Measurements from ENCODE around the gene HPCAL1.

HPCAL1 gene

DNA sequence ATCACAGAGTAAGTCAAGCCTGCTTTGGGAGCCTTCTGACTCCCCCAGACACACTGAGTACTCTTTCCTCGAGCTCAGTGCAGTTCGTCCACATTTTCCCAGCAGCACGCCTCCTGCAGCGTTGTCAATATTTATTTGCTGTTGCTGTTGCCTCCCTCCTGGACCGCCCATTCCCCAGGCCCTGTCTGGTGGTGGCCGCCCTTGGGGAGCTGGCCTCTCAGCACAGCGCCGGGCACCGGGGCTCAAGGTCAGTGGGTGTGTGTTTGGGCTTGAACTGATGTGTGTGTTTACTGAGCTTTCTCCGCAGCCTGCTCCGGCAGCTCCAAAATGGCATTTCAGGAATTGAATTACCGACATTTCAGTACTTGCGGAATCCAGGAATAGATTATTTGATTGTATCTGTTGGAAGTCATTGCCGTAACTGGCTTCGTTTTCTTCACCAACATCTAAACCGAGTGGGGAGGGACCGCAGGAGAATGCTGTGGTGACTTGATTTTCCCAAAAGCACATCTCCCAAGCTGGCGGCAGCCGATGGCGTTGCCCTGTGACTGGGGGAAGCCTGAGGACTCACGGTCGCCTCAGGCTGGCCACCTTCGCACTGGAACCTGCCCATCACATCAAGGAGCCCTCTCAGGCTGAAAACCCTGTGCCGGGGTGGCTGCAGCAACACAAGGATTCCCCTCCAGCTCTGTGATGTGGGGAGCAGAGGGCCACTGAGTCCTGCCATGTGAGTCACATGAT lies 66.0 kb downstream of the HPCAL1 start:
- H3K9me3 ChIP-seq (ENCODE audit: control insufficient read depth, insufficient read depth, low read length): no peaks in the 10 kb centered on the region
- H3K36me3 ChIP-seq (ENCODE audit: insufficient read depth, low read length): no peaks in the 10 kb centered on the region
- H3K4me1 ChIP-seq (ENCODE audit: insufficient read depth, low read length): peaks cover 2% of the 10 kb centered on the region; the same call in 1 of the 2 replicates
- H3K9ac ChIP-seq (ENCODE audit: low read depth, low read length): no peak overlapping the region

GRCh38 chr2:10369269-10370255 lies 66.9 kb downstream of the HPCAL1 start:
- no peaks in the 10 kb centered on the region for H3K36me3 ChIP-seq (ENCODE audit: insufficient read depth, low read length)
- H3K9ac ChIP-seq (ENCODE audit: low read depth, low read length): no peak overlapping the region
- H3K4me1 ChIP-seq (ENCODE audit: insufficient read depth, low read length): no peaks in the 10 kb centered on the region
- no peaks in the 10 kb centered on the region for H3K9me3 ChIP-seq (ENCODE audit: control insufficient read depth, insufficient read depth, low read length)

GRCh38 chr2:10370390-10370789 lies 67.7 kb downstream of the HPCAL1 start:
- Histone ChIP-seq H3K36me3 (ENCODE audit: insufficient read depth, low read length) (no peaks in the 10 kb centered on the region), H3K4me1 (ENCODE audit: insufficient read depth, low read length) (peaks cover 3% of the 10 kb centered on the region), H3K9ac (ENCODE audit: low read depth, low read length) (no peak overlapping the region), H3K9me3 (ENCODE audit: control insufficient read depth, insufficient read depth, low read length) (no peaks in the 10 kb centered on the region)

DNA sequence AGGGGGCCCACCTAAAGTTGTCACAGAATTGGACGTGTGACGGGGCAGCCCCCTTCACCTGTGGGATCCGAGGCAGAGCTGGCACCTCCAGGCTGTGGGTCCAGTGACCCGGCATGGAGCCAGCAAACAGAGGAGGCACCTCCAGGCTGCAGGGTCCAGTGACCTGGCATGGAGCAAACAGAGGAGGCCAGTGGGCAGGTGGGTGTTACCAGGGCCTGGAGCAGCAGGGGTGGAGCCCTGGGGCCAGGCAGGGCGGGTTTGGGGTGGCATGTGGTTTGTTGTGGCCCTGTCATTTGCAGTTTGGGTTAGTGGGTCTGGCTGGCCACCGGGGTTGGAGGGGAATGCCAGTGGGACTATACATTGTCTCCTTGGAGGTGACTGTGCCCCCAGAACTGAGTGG lies 68.2 kb downstream of the HPCAL1 start:
- Histone ChIP-seq H3K9me3 (ENCODE audit: control insufficient read depth, insufficient read depth, low read length) (no peaks in the 10 kb centered on the region), H3K9ac (ENCODE audit: low read depth, low read length) (no peak overlapping the region), H3K4me1 (ENCODE audit: insufficient read depth, low read length) (peaks cover 8% of the 10 kb centered on the region), H3K36me3 (ENCODE audit: insufficient read depth, low read length) (no peaks in the 10 kb centered on the region)

DNA sequence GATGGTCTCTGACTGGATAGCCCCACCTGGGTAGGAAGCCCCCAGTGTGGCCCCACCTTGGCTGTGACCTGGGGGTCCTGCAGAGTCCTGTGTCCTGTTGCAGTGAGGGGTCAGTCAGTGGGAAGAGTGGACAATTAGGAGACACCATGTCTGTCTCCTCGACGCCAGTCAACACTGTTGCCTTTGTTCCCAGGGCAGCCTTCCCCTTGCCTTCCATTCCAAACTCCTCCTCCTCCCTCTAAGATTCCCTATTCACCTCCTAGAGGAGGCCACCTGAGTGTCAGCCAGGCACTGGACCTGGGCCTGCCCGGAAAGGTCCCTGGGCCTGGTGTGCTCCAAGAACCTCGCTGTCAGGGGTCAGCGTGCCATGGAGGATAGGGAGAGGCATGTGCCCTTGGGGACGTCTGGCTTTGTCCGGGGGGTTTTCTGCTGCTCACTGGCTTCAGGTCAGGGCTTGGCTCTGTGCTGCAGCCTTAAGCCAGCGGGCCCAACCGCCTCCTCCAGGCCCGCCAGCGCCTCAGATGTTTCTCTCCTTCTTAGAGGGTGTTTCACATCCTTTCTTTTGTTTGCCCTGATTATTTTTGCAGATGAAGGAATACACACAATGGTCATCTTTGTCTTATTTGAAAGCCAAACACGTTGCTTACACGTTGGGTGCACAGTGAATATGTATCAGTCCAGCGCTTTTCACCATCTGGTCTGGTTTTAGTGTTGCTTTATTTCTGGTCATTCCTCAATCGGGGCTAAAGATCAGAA lies 68.9 kb downstream of the HPCAL1 start:
- no peaks in the 10 kb centered on the region for H3K36me3 ChIP-seq (ENCODE audit: insufficient read depth, low read length)
- H3K4me1 ChIP-seq (ENCODE audit: insufficient read depth, low read length): peaks cover 9% of the 10 kb centered on the region
- H3K9ac ChIP-seq (ENCODE audit: low read depth, low read length): no peak overlapping the region
- no peaks in the 10 kb centered on the region for H3K9me3 ChIP-seq (ENCODE audit: control insufficient read depth, insufficient read depth, low read length)

DNA sequence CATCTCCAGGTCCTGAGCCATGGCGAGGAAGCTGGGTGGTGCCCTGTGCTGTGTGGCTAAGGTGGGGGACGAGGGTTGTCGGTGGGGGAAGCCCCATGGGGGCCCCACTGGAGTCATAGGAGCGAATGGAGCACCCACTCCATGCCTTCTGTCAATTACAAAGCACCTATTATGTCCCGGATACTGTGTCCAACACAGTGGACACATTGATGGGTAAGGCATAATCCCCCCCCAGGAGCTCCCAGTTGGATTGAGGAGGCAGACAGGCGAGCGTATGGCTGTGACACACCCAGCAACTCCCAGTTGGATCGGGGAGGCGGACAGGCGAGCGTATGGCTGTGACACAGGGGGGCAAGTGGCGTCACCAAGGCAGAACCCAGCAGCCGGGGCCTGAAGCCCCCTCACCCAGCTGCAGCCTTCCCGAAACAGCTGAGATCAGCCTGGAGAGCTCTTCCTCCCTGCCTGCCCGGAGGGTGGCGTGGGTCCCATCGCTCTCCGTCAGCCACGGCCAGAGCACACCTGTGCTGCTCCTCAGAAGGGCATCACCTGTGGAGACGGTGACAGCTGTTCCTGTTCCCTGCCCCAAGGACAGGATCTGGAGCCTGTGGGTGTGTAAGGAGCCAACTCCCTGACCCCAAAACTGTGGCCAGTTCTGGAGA lies 69.6 kb downstream of the HPCAL1 start:
- Histone ChIP-seq H3K4me1 (ENCODE audit: insufficient read depth, low read length) (peaks cover 9% of the 10 kb centered on the region), H3K36me3 (ENCODE audit: insufficient read depth, low read length) (no peaks in the 10 kb centered on the region), H3K9me3 (ENCODE audit: control insufficient read depth, insufficient read depth, low read length) (no peaks in the 10 kb centered on the region), H3K9ac (ENCODE audit: low read depth, low read length) (no peak overlapping the region)

GRCh38 chr2:10372862-10373240 lies 70.1 kb downstream of the HPCAL1 start:
- H3K9ac ChIP-seq (ENCODE audit: low read depth, low read length): no peak overlapping the region
- H3K36me3 ChIP-seq (ENCODE audit: insufficient read depth, low read length): no peaks in the 10 kb centered on the region
- no peaks in the 10 kb centered on the region for H3K9me3 ChIP-seq (ENCODE audit: control insufficient read depth, insufficient read depth, low read length)
- peaks cover 10% of the 10 kb centered on the region for H3K4me1 ChIP-seq (ENCODE audit: insufficient read depth, low read length)

DNA sequence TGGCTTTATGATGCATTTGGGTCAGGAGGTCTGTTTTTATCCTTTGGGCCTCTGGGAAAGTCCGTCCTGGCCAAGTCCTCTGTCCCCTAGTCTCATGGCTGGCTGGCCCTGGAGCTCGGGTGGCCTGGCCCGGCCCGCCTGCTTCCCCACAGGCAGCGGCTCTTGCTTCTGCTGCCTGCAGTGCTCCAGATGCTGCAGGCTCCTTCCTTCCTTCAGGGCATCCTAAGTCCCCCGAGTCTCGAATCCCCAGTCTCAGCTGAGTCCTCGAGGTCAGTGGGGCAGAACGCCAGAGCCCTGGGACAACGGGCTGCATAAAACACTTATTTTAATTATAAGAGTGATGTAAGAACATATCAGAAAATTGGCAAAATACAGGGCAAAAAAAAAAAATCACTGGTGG lies 71.2 kb downstream of the HPCAL1 start:
- Histone ChIP-seq H3K9me3 (ENCODE audit: control insufficient read depth, insufficient read depth, low read length) (no peaks in the 10 kb centered on the region), H3K4me1 (ENCODE audit: insufficient read depth, low read length) (peaks cover 12% of the 10 kb centered on the region), H3K9ac (ENCODE audit: low read depth, low read length) (no peak overlapping the region), H3K36me3 (ENCODE audit: insufficient read depth, low read length) (no peaks in the 10 kb centered on the region)

GRCh38 chr2:10374362-10374943 lies 71.7 kb downstream of the HPCAL1 start:
- Histone ChIP-seq H3K36me3 (ENCODE audit: insufficient read depth, low read length) (no peaks in the 10 kb centered on the region), H3K9ac (ENCODE audit: low read depth, low read length) (no peak overlapping the region), H3K9me3 (ENCODE audit: control insufficient read depth, insufficient read depth, low read length) (no peaks in the 10 kb centered on the region), H3K4me1 (ENCODE audit: insufficient read depth, low read length) (peaks cover 12% of the 10 kb centered on the region)

DNA sequence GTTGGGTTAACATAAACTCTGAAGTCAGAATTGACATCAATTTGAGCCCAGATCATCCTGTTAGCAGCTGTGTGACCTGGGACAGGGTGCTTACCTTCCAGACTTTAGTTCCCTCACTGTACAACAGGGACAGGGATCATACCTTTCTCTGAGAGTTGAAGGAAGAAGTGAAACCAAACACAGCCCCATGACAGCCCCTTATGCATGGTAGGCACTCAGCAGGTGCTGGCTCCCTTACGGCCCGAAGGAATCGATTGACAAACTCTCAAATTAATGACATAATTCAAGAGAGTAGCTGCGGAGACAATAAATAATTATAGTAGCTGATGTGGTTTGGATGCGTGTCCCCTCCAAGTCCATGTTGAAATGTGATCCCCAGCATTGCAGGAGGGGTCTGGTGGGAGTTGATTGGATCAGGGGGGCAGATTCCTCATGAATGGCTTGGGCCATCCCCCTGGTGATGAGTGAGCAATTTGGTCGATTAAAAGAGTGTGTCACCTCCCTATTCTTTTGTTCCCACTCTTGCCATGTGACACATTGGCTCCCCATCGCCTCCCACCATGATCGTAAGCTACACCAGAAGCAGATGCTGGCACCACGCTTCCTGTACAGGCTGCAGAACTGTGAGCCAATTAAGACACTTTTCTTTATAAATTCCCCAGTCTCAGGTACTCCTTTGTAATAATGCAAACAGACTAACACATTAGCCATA lies 73.0 kb downstream of the HPCAL1 start:
- peaks cover 12% of the 10 kb centered on the region for H3K4me1 ChIP-seq (ENCODE audit: insufficient read depth, low read length)
- H3K36me3 ChIP-seq (ENCODE audit: insufficient read depth, low read length): no peaks in the 10 kb centered on the region
- H3K9ac ChIP-seq (ENCODE audit: low read depth, low read length): no peak overlapping the region
- no peaks in the 10 kb centered on the region for H3K9me3 ChIP-seq (ENCODE audit: control insufficient read depth, insufficient read depth, low read length)

- H3K4me1 ChIP-seq (ENCODE audit: insufficient read depth, low read length): peaks cover 18% of the 10 kb centered on the region
- H3K9ac ChIP-seq (ENCODE audit: low read depth, low read length): no peak overlapping the region
- H3K36me3 ChIP-seq (ENCODE audit: insufficient read depth, low read length): no peaks in the 10 kb centered on the region
- no peaks in the 10 kb centered on the region for H3K9me3 ChIP-seq (ENCODE audit: control insufficient read depth, insufficient read depth, low read length)
Observed at GRCh38 chr2:10377052-10377746, 74.5 kb downstream of the HPCAL1 start.

GRCh38 chr2:10377747-10378085 lies 75.0 kb downstream of the HPCAL1 start:
- no peaks in the 10 kb centered on the region for H3K9me3 ChIP-seq (ENCODE audit: control insufficient read depth, insufficient read depth, low read length)
- peaks cover 18% of the 10 kb centered on the region for H3K4me1 ChIP-seq (ENCODE audit: insufficient read depth, low read length)
- no peaks in the 10 kb centered on the region for H3K36me3 ChIP-seq (ENCODE audit: insufficient read depth, low read length)
- no peak overlapping the region for H3K9ac ChIP-seq (ENCODE audit: low read depth, low read length)

- Histone ChIP-seq H3K36me3 (ENCODE audit: insufficient read depth, low read length) (no peaks in the 10 kb centered on the region), H3K9ac (ENCODE audit: low read depth, low read length) (no peak overlapping the region), H3K9me3 (ENCODE audit: control insufficient read depth, insufficient read depth, low read length) (no peaks in the 10 kb centered on the region), H3K4me1 (ENCODE audit: insufficient read depth, low read length) (peaks cover 18% of the 10 kb centered on the region)
Observed at GRCh38 chr2:10378189-10378588, 75.5 kb downstream of the HPCAL1 start.
